ENCODE measurements around the gene TRPV5. TPM values are rescaled to one million over a fixed set of nuclear protein-coding genes. Genes with fewer than 3 reads are reported as not detected.

TRPV5 gene
- total and polyA plus RNA-seq, 2 donors (not counting 3 experiments of a cell fraction or from before 2014, with no cell fraction given) = not detected

GRCh38 chr7:142930126-142930730, 3.3 kb downstream of the TRPV5 start:
- no peaks in the 10 kb centered on the region for H3K36me3 ChIP-seq (ENCODE audit: control insufficient read depth in 2 of 2, extremely low read depth in 1 of 2, insufficient read depth in 2 of 2, low read length in 2 of 2)
- no peaks in the 10 kb centered on the region for H3K9me3 ChIP-seq (replicated peaks; ENCODE audit: control insufficient read depth, insufficient read depth, low read length)
- H3K4me3 ChIP-seq (replicated peaks in 1 of 3; ENCODE audit: insufficient read depth in 1 of 3, low read depth in 1 of 3, low read length in 3 of 3) = no peak overlapping the region
- CTCF ChIA-PET = no interaction called here
- no peaks in the 10 kb centered on the region for H4K20me1 ChIP-seq (replicated peaks; ENCODE audit: control insufficient read depth, extremely low read depth, insufficient read depth, low read length)
- H3K9me1 ChIP-seq (replicated peaks; ENCODE audit: control insufficient read depth, extremely low read depth, insufficient read depth, low read length) = no peaks in the 10 kb centered on the region
- no peak for TF ChIP-seq MYC (IDR thresholded peaks at IDR 0.05; ENCODE audit: low read depth, low read length)
- TF ChIP-seq EZH2 (IDR thresholded peaks at IDR 0.05; ENCODE audit: borderline replicate concordance, low read depth, low read length, severe bottlenecking) = no peak
- TF ChIP-seq POLR2AphosphoS5 (IDR thresholded peaks at IDR 0.05; ENCODE audit: insufficient read depth, low read depth, low read length) = no peak
- no peak for TF ChIP-seq JUN (IDR thresholded peaks at IDR 0.05; ENCODE audit: borderline replicate concordance, insufficient read depth, insufficient read length, low read depth)
- TF ChIP-seq CTCF (IDR thresholded peaks at IDR 0.05; ENCODE audit: extremely low read depth in 1 of 2, insufficient read depth in 1 of 2, low read depth in 1 of 2, low read length in 2 of 2) = no peak
- no peak for TF ChIP-seq FOS (IDR thresholded peaks at IDR 0.05; ENCODE audit: borderline replicate concordance, insufficient read depth, low read length)
- no peak for TF ChIP-seq GATA2 (IDR thresholded peaks at IDR 0.05; ENCODE audit: insufficient read depth, insufficient read length, low read depth, low read length)
- TF ChIP-seq, protein P1, sequence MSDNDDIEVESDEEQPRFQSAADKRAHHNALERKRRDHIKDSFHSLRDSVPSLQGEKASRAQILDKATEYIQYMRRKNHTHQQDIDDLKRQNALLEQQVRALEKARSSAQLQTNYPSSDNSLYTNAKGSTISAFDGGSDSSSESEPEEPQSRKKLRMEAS (IDR thresholded peaks at IDR 0.05; ENCODE audit: insufficient read depth, insufficient read length) = no peak
- TF ChIP-seq POLR2A (IDR thresholded peaks at IDR 0.05; ENCODE audit: low read depth, low read length) = no peak
- no peaks in the 10 kb centered on the region for H3K27me3 ChIP-seq (ENCODE audit: control insufficient read depth in 2 of 2, insufficient read depth in 2 of 2, low read length in 2 of 2)
- H3K4me1 ChIP-seq (ENCODE audit: control insufficient read depth, extremely low read depth, insufficient read depth, low read length) = no peaks in the 10 kb centered on the region
- no peak for DNase-seq (ENCODE audit: low read depth, low spot score)
- no peak overlapping the region for H3K9ac ChIP-seq (replicated peaks; ENCODE audit: extremely low read depth, insufficient read depth, low read length)
- POLR2A ChIA-PET = no interaction called here
- no peak overlapping the region for H2AFZ ChIP-seq (ENCODE audit: low read depth, low read length)
- no peak for FAIRE-seq
- intact Hi-C loops (cut with micrococcal nuclease) = no loop called here
- H3K4me2 ChIP-seq (ENCODE audit: insufficient read depth, low read length) = no peak overlapping the region
- dilution Hi-C loops (cut with MboI; ENCODE audit: extremely low pct_ligation_motif_present, low sequenced_read_pairs) = no loop called here
- no peaks in the 10 kb centered on the region for H3K79me2 ChIP-seq (ENCODE audit: control insufficient read depth, insufficient read depth, low read length)
- no TSS peak for BruUV-seq (replicated peaks)
- no peak overlapping the region for H3K27ac ChIP-seq (ENCODE audit: insufficient read depth, low read depth, low read length)
